Superior temporal gyrus (tissue), 1 donor: ENCODE measurements around the gene EIF6.
A peak's percentile ranks its signal among the peaks of the same experiment; 100 is the strongest.

Source experiments
- DNase-seq: peaks from one replicate; pipeline ENCODE4 v3.0.0-alpha.2; 2016; ENCODE audit errors: extremely low spot score

EIF6 gene

GRCh38 chr20:35312318-35312717 is 27.7 kb upstream of the EIF6 start:
- DNase-seq: no peak

- no peak for DNase-seq
These were observed 27.2 kb upstream of the EIF6 start for GRCh38 chr20:35311822-35312221.

- no peak for DNase-seq
These were observed 26.8 kb upstream of the EIF6 start for GRCh38 chr20:35311409-35311808.

GRCh38 chr20:35307666-35308653 is 23.4 kb upstream of the EIF6 start:
- peak; percentile 78 for DNase-seq

GRCh38 chr20:35306931-35307517 is 22.5 kb upstream of the EIF6 start:
- DNase-seq: peak; percentile 64

- DNase-seq: no peak
These were observed 21.3 kb upstream of the EIF6 start for GRCh38 chr20:35305682-35306556.

GRCh38 chr20:35304956-35305355 is 20.4 kb upstream of the EIF6 start:
- no peak for DNase-seq

- DNase-seq: peak; percentile 88
These were observed 19.3 kb upstream of the EIF6 start for GRCh38 chr20:35303735-35304491.

GRCh38 chr20:35303382-35303734 is 18.8 kb upstream of the EIF6 start:
- no peak for DNase-seq

GRCh38 chr20:35302421-35303335 is 18.1 kb upstream of the EIF6 start:
- DNase-seq: no peak

GRCh38 chr20:35301426-35301825 is 16.9 kb upstream of the EIF6 start:
- no peak for DNase-seq

GRCh38 chr20:35300469-35301262 is 16.1 kb upstream of the EIF6 start:
- no peak for DNase-seq

GRCh38 chr20:35299780-35300179 is 15.2 kb upstream of the EIF6 start:
- no peak for DNase-seq

GRCh38 chr20:35298264-35298663 is 13.7 kb upstream of the EIF6 start:
- no peak for DNase-seq

GRCh38 chr20:35297740-35298139 is 13.2 kb upstream of the EIF6 start:
- DNase-seq: no peak

GRCh38 chr20:35297155-35297554 is 12.6 kb upstream of the EIF6 start:
- no peak for DNase-seq

- no peak for DNase-seq
These were observed 11.6 kb upstream of the EIF6 start for GRCh38 chr20:35296101-35296554.

GRCh38 chr20:35295674-35296073 is 11.1 kb upstream of the EIF6 start:
- no peak for DNase-seq

GRCh38 chr20:35295058-35295457 is 10.5 kb upstream of the EIF6 start:
- no peak for DNase-seq
